Measurements from ENCODE around the gene SP110.
"Not testable (repeated sequence)": the region's sequence is repeated elsewhere in the genome, so short reads cannot be mapped to it uniquely, and the experiment has no call there.

The SP110 gene

DNA sequence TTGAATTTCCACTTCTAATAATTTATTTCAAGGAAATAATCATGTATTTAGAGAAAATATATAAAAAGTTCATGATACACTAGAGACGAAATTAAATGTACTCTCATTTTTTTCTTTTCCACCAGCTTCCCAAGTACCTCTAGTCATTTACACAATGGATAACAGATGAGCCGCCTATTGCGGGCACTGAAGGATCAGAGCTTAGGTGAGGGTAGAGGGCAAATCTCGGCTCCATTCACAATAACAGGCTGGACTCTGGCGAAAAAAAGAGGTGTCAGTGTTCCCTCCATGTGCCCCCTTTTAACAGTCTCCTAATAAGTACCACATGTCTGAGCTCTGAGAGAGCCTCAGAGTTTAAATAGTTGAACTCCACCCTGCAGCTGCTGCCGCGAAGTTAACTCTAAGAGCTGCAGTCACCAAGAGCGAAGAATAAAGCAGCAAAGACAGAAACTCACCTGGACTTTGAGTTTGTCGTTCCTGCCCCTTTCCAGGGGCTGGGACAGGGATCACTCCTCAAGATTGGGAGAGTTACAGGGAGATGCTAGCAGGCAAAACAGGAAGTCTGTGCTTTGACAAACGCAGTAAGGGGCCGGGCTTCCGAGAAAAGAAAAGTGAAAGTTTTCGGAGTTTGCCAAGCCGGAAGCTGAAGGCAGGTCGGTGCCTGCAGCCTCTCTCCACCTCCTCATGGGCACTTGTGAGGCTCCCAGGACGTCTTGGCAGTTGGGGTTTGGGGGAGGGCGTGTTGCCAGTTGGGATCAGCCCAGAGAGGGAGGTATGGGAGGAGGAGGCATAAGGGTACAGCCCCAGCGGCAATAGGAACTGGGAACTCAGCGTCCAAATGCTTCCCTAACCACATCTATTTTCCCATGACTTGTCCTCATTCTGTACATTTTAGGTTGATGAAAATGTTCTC is at the start of gene SP110:
TSS of gene SP110 (minus strand) at position 566 of the 913 bp plus-strand sequence. CDS start 3,057 bp downstream, outside the sequence.
- peak; percentile 53 to 59 for DNase-seq (ENCODE audit: low read depth in 1 of 2, low spot score in 1 of 2)

DNA sequence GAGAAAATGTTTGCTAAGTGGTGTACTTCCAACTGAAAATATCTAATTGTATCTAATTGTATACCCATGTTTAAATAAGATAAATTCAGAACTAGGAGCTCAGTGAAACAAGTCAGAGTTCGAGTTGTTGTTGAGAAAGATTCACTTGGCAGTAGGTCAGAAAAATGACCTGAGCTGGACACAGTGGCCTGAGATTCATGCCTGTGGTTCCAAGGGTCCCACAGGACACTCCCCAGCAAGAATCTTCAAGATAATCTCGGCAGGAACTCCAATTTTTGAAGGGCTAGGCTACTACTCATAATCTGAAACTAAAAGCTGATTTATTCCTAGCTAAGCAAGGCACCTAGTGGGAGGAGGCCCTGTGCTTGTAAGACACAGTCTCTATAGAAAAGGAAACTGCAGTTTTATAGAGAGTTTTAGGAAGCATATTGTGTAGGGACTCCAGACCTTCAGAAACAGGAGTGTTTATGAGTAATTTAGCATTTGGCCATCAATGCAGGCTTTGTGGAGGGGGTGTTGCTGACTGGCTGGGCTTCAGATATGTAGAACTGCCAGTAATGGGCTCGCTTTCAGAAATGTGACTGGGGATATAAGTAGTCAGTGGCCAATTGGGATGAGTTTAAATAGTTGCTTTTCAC is 48.9 kb upstream of the SP110 start:
- DNase-seq (ENCODE audit: low read depth in 1 of 2, low spot score in 1 of 2): no peak

- no peak for DNase-seq (ENCODE audit: low read depth in 1 of 2, low spot score in 1 of 2)
Observed at GRCh38 chr2:230267556-230267955, 47.8 kb upstream of the SP110 start.

DNA sequence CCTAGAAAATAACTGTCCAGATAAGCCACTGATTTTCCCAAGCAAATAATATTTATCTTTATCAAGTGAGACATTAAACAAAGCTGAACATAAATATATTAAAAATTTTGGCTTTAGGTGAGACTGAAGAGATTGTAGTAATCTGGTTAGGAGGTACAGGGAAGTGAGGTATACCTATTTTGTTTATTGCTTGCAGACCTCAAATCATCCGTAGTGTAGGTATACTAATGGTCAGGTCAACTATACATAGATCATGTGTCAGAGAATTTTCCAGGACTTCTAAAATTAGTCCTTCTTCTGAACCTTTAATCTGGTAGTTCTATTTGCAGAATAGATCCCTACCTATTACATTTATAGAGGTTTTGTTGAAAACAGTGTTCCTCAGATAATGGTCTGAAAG is 47.3 kb upstream of the SP110 start:
- no peak for DNase-seq (ENCODE audit: low read depth in 1 of 2, low spot score in 1 of 2)

DNA sequence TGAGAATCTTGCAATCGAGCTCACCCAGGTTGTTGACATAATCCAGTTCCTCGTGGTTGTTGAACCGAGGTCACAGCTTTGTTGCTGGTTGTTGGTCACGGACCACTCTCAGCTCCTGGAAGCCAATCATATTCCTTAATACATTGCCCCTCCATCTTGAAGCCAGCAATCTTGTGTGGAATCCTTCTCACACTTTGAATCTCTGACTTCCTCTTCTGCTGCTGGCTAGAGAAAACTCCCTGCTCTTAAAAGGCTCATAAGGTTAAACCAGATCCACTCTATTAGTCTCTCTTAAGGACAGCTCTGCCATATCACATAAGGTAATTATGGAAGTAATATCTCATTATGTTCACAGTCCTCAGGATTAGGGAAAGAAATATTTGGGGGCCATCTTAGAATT is 46.9 kb upstream of the SP110 start:
- DNase-seq (ENCODE audit: low read depth in 1 of 2, low spot score in 1 of 2): no peak

DNA sequence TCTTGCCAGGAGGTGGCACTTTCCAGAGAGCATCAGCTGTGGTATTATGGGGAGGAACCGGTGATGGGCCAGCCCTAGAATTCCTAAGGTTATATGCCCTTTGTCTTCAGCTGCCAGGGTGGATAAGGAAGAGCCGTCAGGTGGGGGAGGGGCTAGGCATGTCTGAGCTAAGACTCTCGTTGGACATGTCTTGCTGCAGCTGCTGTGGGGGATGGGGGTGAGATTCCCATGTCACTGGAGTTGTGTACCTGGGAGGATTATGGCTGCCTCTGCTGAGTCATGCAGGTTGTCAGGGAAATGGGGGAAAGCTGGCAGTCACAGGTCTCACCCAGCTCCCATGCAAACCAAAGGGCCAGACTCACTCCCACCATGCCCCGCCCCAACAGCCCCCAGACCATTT is 45.2 kb upstream of the SP110 start:
- not testable (repeated sequence) for DNase-seq (ENCODE audit: low read depth in 1 of 2, low spot score in 1 of 2)

DNA sequence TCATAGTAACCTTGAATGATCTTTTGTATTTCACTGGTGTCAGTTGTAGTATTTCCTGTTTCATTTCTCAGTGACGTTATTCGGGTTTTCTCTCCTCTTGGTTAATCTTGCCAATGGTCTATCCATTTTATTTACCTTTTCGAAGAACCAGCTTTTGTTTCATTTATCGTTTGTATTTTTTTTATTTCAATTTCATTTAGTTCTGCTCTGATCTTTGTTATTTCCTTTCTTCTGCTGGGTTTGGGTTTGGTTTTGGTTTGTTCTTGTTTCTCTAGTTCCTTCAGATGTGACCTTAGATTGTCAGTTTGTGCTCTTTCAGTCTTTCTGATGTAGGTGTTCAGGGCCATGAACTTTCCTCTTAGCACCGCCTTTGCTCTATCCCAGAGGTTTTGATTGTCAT is 42.5 kb upstream of the SP110 start:
- DNase-seq (ENCODE audit: low read depth in 1 of 2, low spot score in 1 of 2): no peak

DNA sequence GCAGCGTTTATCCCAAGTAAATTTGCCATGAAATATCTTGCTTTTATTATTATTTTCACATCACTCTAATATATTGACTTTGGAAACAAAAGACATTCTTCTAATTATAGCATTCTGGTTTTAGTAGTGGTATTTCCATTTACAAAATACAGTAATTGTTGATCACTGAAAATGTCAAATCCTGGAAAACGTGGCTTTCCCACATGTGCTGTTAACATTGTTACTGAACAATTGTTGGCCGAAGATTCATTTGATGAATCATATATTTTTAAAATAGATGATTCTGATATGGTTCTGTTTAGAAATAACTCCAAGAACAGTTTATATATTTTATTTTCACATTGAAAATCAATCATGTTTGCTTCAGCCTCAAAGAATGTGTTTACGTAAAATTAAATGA is 38.7 kb upstream of the SP110 start:
- no peak for DNase-seq (ENCODE audit: low read depth in 1 of 2, low spot score in 1 of 2)

DNA sequence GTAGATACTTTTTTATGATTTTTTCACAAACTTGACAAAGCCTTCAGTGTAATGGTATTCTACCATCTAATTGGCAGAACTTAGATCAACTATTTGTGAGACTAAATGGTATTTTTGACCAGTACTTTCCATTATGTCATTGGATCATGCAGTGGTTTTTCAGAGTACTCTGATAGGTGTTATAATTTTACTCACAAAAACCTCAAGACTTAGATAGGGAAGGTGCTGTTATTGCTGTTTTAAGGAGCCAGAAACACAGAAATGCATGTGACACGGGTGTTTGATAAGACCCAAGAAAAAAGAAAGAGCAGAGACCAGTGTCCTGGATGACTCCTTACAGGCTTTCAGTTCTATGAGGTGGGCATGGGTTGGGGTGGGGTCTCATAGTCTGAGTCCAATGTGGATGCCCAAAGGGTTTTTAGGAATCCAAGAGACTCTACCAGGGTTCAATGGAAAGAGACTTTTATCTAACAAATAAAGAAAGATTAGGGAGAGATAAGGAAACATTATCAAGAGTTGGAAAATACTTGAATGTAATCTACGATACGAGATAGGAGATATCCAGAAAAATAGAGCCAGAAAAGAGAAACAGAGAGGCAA is 37.0 kb upstream of the SP110 start:
- no peak for DNase-seq (ENCODE audit: low read depth in 1 of 2, low spot score in 1 of 2)

DNA sequence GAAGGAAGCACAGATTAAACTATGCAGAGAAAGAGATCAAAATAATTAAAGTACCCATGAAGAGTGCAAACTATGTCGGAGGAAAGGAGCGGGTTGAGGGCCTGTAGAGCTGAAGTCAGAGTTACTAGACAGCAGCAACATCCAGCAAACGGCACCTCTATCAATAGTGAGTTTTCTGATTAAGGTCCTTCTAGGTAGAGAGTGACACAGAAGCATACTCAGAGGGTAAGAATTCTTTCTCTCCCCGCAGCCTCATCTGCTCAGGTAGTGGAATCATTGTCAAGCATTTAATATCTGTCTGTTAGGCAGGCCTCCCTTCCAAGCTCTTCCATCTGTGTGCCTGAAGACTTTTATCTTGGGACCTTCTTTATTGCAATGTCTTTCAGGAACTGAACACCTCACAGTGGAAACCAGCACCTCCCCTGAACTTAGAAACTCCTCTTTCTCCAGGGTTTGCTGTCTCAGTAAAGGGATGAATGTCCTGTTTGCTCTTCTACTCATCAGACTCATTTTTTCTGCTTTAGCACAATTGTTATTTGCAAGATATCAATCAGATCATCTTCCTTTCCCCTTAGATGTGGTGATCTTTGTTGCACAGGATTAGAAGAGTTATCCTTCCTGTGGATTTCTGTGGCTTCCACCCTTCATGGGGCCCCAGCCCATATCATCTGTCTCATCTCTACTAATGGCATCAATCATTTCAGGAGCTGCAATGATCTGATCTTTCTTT is 34.5 kb upstream of the SP110 start:
- DNase-seq (ENCODE audit: low read depth in 1 of 2, low spot score in 1 of 2): peak in 1 of 2 donors; percentile 1

DNA sequence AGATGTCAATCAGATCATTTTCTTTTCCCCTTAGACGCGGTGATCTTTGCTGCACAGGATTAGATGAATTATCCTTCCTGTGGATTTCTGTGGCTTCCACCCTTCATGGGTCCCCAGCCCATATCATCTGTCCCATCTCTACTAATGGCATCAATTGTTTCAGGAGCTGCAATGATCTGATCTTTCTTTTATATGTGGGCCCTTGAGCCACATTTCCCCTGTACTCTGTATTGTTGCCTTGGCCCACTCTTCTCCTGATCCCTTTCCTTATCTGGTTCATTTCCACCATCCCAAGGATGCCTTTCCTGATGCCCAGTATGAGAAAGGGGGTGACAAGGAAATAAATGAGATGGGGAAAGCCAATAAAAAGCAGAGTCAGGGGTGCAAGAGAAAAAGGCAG is 30.4 kb upstream of the SP110 start:
- DNase-seq (ENCODE audit: low read depth in 1 of 2, low spot score in 1 of 2): no peak

DNA sequence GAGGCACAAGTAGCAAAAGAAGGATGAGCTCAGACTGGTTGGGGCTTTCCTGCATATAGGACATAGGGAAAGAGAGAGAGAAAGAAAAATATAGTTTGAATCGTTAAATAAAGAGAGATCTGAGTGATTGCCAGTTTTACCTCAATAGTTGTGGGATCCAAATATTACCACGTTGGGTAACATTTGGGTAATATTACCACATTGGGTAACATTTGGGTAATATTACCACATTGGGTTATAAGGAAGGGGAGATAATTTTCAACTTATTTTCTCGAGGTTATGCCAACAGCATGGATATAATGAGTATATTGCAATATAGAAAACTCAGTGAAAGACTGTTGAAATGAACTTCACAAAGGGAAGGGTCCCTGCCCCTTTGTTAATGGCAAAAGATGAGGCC is 26.4 kb upstream of the SP110 start:
- no peak for DNase-seq (ENCODE audit: low read depth in 1 of 2, low spot score in 1 of 2)

GRCh38 chr2:230244211-230244610 is 24.4 kb upstream of the SP110 start:
- no peak for DNase-seq (ENCODE audit: low read depth in 1 of 2, low spot score in 1 of 2)

- DNase-seq (ENCODE audit: low read depth in 1 of 2, low spot score in 1 of 2): no peak
Observed at GRCh38 chr2:230234845-230235244, 15.1 kb upstream of the SP110 start.

- DNase-seq (ENCODE audit: low read depth in 1 of 2, low spot score in 1 of 2): no peak
Observed at GRCh38 chr2:230234122-230234722, 14.4 kb upstream of the SP110 start.

DNA sequence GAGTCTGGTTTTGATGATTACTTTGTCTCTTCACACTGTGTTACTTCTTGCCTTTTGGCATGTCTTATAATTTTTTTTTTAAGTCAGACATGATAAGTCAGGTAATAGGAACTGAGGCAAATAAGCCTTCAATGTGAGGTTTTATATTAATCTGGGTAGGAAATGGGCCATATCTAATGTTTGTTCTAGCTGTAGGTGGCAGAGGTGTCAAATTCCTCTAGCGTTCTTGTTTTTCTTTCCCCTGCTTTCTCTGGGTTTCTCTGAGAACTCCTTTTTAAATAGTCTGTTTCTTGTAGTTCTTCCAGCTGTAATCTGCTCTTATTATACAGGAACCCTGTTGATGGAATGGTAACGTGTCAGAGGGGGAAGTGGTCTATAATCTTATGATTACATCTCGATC is 11.5 kb upstream of the SP110 start:
- DNase-seq (ENCODE audit: low read depth in 1 of 2, low spot score in 1 of 2): no peak

GRCh38 chr2:230230496-230231200 is 10.9 kb upstream of the SP110 start:
- DNase-seq (ENCODE audit: low read depth in 1 of 2, low spot score in 1 of 2): no peak

DNA sequence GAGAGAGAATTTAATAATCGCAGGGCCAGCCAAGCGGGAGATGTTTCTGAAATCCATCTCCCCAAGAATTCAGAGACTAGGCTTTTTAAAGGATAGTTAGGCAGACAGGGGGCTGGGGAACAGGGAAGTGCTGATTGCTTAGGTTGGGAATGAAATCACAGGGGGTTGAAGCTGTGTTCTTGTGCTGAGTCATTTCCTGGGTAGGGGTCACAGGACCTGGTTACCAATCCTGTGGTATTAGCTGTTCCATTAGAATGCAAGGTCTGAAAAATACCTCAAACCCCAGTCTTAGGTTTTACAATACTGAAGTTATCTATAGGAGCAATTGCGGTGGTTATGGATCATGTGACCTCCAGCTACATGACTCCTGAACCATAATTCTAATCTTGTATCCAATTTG is 10.3 kb upstream of the SP110 start:
- no peak for DNase-seq (ENCODE audit: low read depth in 1 of 2, low spot score in 1 of 2)

- no peak for DNase-seq (ENCODE audit: low read depth in 1 of 2, low spot score in 1 of 2)
Observed at GRCh38 chr2:230227216-230227615, 7.4 kb upstream of the SP110 start.

DNA sequence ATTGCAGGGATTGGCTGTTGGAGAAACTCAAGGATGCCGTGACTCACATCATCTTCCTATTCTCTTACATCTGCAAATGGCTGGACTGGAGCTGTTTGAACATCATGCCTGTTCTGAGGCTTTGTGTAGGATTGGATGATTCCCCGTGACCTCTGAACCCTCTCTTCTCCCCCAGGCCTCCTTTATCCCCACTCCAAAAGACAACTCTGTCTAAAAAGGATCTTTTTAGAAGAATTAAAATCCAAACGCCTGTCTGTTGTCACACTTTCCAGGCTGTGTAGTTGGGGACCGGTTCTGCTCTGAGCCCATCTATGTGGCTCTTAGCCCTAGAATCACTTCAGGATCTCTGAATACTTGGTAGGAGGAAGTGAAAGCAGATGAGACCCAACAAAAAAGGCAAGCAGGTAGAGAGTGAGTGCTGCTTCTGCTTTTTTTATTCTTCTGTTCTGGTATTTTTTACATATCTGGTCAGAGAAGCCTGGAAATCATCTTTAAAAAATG is 6.3 kb upstream of the SP110 start:
- DNase-seq (ENCODE audit: low read depth in 1 of 2, low spot score in 1 of 2): no peak
